ENCODE data around the gene LLPH.
"Not testable (repeated sequence)": the region's sequence is repeated elsewhere in the genome, so short reads cannot be mapped to it uniquely, and the experiment has no call there.

The LLPH gene

DNA sequence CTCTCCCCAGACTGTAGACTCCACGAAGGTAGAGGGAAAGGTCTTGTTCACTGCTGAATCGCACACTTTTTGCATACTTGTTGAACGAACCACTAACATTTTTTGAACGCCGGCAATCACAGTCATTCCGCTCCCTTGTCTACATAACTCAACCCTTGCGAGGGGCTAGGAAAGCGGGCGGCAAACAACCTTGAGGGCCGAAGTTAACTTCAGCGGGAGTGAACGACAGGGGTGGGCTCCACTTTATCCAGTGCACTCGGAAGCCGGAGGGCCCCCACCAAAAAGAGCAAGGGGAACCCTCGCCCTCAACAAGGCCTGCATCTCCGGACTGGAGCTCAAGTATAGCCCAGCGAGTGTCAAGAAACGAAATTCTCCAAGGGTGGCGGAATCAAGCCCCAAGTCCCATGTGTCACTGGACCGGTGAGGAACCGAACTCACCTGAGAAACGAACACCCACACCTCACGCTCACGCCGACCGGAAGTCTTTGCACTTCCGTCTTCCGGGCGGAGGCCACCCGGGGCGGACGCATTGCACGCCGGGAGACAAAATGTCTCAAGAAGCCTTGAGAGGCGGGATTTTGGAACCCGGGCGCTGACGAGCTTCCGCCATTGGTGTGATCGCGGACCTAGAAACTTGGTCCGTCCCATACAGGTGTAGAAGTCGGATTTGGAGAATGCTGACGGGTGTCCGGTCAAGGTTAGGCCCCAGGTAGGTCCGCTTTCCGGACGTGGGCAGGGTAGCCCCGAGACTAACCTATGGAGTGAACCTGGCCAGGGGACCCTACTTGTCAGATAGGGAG is at the start of gene LLPH:
Gene LLPH (minus strand): TSS at position 484 of the 800 bp plus-strand sequence. CDS start 1,644 bp downstream, outside the sequence.
- DNase-seq (ENCODE audit: low read depth in 2 of 2): peak; percentile 67 to 78

DNA sequence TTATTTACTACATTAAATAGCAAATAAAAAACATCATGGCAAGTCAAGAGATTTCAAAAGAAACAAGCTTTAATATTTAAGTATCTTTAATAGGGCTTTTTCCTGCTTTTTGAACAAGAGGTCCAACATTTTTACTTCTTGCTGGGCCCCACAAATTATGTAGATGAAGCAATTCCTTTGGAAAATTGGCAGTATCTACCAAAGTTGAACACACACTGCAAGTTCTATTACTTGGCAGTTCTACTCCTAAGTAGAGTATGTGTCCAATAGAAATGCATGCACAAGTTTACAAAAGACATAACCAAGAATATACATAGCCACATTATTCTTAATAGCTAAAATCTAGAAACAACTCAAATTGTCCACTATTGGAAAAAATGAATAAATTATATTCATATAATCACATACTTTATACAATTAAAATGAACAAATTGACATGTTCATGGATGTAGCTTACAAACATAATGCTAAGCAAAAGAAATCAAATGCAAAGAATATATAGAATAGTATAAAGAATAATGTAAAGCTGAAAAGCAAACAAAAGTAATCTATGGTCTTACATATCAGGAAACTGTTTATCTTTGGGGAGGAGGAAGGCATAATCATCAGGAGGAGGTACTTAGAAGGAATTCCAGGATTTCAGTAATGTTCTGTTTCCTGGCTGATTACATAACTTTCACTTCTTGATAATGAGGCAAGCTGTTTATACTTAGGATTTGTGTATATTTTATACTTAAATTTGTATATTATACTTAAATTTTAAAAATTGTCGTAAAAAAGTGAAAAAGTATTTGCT is 45.8 kb upstream of the LLPH start:
- DNase-seq (ENCODE audit: low read depth in 2 of 2): no peak

DNA sequence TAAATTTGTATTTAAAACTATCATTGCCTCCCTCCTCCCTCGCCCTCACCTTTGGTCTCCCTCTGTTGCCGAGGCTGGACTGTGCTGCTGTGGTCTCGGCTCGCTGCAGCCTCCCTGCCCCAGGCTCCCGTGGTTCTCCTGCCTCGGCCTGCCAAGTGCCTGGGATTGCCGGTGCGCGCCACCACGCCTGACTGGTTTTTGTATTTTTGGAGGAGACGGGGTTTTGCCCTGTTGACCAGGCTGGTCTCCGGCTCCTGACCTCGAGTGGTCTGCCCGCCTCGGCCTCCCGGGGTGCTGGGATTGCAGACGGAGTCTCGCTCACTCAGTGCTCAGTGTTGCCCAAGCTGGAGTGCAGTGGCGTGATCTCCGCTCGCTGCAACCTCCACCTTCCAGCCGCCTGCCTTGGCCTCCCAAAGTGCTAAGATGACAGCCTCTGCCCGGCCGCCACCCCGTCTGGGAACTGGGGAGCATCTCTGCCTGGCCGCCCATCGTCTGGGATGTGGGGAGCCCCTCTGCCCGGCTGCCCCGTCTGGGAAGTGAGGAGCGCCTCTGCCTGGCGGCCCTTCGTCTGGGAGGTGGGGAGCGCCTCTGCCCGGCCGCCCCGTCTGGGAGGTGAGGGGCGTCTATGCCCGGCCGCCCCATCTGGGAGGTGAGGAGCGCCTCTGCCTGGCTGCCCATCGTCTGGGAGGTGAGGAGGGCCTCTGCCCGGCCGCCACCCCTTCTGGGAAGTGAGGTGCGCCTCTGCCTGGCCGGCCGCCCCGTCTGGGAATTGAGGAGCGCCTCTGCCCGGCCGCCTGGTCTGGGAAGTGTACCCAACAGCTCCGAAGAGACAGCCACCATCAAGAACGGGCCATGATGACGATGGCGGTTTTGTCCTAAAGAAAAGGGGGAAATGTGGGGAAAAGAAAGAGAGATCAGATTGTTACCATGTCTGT is 44.1 kb upstream of the LLPH start:
- not testable (repeated sequence) for DNase-seq (ENCODE audit: low read depth in 2 of 2)

DNA sequence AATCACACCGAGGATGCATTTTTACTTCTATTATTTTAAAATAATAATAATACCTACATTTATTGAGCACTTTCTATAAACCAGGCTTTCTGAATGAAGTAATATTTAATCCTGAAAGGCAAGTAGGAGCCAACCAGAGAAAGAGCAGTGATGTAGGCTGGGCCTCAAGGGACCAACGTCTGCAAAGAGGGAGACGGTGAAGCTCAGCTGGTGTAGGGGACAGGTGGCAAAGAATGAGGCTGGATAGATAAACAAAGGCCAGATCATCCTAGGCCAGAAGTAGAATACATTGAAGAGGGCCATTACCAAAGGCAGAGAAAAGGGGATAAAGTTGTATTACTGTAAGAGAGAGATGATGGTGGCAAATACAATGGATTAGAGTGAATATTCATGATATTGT is 40.1 kb upstream of the LLPH start:
- DNase-seq (ENCODE audit: low read depth in 2 of 2): no peak

DNA sequence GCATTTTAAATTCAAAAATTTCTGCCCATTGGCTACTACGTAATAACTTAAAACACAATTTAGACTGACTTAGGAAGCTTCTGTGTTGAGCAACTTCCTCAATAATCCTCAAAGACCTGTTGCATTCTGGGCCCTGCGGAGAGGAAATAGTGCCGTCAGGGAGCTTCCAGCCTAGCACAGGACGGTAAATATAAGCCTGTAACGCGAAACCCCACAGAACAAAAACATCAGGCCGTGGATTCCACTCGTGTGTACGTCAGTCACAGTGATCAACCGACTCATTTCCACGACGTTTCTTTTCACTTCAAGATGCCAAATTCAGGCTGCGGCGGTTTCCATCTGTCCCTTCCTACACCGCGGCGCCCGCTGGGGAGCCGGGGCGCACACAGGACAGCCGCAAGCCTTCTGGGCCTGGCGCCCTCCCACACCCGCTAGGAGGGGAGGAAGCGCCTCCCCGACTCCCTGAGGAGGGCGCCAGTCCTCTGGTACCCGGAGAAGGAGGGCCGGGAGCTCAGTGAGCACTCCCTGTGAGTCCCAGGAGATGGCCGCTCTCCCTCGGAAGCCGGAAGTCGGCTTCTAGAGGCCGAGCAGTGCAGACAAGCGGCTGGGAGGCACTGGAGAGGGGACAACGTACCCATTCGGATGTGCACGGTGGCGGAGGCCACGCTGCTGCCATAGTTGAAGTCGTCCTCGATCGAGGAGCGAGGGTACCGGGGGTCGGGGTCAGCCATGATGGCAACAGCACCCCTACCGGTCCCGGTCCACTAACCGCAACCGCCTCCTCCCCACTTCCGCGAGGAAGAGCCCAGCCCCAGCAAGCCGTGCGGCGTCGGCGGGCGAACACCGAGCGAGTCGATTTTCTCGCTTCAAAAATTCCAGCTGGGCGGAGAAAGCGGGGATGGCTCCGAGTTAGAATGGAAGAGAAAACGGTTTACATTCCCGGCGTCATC is 38.9 kb upstream of the LLPH start, which contains the start of gene TMBIM4:
Gene TMBIM4 (minus strand): TSS at position 776 of the 950 bp plus-strand sequence. CDS start 45 bp downstream, at position 731.
- peak; percentile 44 to 68 for DNase-seq (ENCODE audit: low read depth in 2 of 2)

DNA sequence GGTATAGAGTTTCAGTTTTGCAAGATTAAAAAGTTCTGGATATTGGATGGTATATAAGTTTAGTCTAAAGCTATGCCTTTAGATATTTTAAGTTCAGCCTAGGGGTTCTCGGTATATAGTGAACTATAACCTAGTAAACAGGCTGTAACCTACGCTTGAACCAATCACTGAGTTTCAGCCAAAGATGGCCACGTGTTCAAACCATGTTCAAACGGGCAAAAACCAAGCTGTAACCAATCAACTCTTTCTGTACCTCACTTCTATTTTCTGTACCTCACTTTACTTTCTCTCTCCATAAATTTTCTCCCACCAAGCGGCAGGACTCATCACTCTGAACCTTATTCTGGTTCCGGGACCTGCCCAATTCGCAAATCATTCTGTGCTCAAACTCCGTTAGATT is 37.9 kb upstream of the LLPH start:
- no peak for DNase-seq (ENCODE audit: low read depth in 2 of 2)

DNA sequence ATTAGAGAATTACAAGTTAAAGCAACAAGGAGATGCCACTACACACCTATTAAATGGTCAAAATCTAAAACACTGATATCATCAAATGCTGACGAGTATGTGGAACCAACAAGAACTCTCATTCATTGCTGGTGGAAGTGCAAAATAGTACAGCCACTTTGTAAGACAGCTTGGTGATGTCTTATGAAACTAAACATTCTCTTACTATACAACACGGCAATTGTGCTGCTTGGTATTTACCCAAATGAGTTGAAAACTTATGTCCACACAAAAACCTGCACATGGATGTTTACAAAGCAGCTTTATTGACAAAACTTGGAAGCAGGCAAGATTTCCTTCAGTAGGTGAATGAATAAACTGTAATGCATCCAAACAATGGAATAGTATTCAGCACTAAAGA is 36.0 kb upstream of the LLPH start:
- no peak for DNase-seq (ENCODE audit: low read depth in 2 of 2)

DNA sequence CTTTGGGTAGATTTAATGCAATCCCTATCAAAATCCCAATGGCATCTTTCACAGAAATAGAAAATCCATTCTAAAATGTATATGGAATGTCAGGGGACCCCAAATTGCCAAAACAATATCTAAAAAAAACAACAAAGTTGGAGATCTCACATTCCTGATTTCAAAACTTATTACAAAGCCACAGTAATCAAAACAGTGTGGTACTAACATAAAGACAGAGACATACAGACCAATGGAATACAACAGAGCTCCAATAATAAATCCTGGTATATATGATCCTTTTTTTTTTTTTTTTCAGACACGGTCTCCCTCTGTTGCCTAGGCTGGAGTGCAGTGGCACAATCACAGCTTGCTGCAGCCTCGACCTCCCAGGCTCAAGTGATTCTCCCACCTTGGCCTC is 34.6 kb upstream of the LLPH start:
- no peak for DNase-seq (ENCODE audit: low read depth in 2 of 2)

DNA sequence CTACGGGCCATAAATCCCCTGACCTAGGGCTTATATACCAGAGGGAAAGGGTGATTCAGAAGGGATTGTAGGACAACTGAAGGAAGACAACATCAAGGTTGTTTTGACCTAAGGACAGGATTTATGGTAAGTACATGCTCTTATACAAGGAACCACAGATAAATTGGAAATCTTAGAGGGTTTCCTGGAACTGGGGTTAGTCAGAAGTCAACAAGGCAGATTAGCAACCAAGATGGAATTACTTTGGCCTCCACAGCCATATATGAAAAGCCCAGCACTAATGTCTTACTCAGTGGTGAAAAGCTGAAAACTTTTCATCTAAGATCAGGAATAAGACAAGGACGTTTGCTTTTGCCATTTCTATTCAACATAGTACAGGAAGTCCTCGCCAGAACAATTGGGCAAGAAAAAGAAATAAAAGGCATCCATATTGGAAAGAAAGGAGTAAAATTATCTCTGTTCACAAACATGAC is 33.8 kb upstream of the LLPH start:
- no peak for DNase-seq (ENCODE audit: low read depth in 2 of 2)

DNA sequence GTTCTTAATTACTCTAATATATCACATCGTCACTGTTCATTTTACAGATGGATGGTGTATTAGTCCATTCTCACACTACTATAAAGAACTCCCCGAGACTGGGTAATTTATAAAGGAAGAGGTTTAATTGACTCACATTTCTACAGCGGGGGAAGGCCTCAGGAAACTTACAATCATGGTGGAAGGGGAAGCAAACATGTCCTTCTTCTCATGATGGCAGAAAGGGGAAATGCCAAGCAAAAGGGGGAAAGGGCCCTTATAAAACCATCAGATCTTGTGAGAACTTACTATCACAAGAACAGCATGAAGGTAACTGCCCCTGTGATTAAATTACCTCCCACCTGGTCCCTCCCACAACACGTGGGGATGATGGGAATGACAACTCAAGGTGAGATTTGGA is 32.7 kb upstream of the LLPH start:
- DNase-seq (ENCODE audit: low read depth in 2 of 2): no peak

DNA sequence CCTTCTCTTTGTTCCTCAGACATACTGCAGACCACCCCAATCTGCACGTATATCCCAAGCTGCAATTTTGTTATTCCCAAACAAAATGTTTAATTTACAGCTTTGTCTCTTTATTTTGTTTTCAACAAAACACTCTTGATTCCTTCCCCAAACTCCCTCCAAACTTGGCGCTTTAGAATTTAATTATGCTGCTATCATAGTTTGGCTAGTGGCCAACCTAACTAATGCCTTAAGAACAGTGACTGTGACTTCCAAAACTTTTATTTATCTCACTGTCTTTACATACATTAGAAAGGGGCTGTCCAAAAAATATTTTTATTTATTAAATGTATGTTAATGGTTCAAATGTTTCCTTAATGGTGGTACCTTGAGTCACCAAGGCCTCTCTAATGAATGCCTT is 32.2 kb upstream of the LLPH start:
- no peak for DNase-seq (ENCODE audit: low read depth in 2 of 2)

DNA sequence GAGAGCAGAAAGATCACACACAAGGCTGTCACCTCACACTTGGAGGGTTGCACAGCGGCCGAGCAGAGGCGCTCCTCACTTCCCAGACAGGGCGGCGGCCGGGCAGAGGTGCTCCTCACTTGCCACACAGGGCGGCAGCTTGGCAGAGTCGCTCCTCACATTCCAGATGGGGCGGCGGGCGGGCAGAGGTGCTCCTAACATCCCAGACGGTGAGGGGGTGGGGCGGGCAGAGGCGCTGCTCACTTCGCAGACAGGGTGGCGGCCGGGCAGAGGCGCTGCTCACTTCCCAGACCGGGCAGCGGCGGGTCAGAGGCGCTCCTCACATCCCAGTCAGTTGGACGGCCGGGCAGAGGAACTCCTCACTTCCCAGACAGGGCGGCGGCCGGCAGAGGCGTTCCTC is 30.2 kb upstream of the LLPH start:
- no peak for DNase-seq (ENCODE audit: low read depth in 2 of 2)

DNA sequence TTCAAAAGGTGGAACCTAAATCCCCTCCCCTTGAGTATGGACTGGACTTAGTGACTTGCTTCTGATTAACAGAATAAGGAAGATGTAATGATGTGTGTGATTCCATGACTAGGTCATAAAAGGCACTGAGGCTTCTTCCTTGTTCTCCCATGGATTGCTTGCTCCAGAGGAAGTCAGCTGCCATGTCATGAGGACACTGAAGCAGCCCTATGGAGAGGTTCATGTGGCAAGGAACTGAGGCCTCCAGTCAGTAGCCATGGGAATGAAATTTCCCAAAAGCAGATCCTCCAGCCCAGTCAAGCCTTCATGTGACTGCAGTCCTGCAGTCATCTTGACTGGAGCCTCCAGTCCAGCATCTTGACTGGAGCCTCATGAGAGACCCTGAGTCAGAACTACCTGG is 28.6 kb upstream of the LLPH start:
- no peak for DNase-seq (ENCODE audit: low read depth in 2 of 2)

DNA sequence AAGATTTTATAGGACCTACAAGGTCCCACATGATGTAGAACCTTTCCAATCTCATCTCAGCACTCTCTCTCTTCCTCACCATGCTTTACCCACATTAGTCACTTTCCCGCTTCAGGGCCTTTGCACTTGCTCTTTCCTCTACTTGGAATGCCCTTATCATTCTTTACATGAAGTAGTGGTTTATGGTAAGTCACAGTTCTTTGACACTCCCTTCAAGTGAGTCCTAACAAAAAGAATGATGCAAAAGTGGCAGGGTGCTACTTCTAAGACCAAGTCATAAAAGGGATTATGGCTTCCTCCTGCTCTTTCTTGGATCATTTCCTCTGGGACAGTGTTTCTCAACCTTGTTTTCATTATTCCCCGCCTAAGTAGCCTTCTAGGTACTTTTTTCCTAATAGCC is 26.1 kb upstream of the LLPH start:
- no peak for DNase-seq (ENCODE audit: low read depth in 2 of 2)

DNA sequence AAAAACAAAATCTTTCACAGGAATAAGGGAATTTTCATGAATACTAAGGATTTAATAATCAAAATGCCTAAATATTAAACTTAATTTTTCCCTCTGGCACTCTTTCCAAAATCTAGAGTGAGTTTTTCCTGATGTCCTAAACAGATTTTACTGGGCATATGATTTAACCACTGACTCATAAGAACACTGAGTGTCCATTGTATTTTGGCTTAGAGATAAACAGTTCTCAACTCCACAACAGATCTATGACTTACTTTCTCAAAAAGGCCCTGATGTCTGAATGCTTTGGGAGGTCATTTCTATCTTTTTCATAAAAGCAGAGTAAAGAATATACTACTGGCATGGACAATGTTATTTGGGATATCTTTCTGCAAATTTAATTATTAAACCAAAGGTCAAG is 24.2 kb upstream of the LLPH start:
- no peak for DNase-seq (ENCODE audit: low read depth in 2 of 2)

DNA sequence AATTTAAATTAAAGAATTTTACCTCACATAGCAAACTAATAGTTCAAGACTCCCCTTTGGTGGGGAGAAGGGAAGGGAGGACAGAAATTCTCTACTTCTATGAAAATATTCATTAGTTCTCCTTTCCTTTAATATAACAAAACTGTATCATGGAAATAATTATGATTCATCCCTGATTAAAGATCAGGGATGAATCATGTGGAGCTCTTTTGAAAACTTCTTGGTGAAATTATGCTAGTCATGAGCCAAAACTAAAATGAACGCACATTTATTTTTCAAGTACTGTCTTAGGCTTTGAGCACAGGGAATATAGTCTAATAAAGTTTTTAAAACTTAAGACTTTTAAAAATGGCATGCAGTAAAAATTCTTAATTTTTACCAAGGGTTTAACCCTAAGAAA is 22.2 kb upstream of the LLPH start:
- no peak for DNase-seq (ENCODE audit: low read depth in 2 of 2)

DNA sequence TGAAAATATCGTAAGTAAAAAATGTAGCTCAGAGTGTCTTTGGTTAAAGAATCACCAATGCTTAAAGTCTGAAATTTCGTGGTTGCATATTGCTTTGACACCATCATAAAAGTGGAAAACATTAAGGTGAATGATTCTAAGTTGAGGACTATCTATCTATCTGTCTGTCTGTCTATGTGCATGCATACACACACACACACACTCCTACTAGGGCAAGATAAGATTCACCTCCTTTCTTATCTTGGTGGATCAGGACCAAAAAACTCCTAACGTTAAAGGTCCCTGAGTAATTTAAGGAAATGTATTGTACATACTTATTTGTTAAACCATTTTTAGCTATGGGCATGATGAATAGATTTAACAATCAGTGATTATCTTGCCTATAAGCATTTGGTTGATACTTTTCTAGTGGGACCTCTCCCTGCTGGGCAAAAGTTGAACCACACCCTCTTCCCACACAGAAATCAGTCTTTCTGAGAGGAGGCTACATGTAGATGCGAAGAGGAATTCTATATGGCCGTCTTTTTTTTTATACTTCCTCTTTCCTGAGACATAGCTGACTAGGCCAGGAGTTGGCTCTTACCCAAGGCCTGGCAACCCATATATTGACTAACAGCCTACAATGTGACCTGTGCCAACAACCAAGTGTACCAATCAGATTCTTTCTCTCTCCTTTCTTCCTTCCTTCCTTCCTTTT is 19.3 kb upstream of the LLPH start:
- no peak for DNase-seq (ENCODE audit: low read depth in 2 of 2)

DNA sequence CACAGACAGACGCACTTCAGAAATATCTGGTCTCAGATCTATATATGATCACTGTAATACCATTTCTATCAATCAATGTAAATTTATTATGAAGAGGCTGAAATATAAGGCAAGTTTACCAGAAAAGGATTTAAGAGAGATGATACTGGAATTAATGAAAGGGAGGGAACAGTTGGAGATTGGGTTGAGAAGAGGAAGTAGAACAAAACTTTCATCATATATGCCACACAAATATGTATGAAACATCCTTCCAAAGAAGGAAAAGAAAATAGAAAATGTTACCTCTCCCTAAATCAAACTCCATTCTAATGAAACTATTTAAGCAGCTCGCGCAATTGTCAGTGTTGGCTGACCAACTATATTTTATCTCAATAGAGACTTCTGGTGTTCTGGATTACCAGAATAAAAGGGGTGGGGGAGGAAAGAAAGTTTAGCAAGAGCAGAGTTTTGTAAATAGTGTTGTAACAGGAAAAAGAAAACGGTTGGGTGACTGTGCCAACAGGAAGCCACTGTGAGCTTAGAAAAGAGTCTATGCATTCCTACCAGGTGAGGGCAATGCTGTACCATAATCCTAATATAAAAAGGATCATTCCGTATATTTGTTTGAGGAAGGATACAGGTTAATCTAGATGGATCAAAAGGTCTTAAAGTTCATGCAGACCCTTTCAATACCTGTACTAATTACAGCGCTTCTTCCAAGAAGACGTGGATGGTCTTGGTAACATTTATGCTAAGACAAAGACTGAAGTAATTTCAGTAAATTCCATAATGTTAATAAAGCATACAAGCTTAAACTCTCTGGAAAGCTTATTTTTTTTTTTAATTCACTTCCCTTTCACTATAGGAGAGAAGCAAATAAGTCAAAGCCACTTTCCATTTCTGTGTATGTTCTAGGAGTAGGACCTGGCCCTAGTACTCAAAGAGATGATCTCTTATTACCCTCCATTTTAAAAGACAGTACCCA is 14.5 kb upstream of the LLPH start:
- DNase-seq (ENCODE audit: low read depth in 2 of 2): no peak

DNA sequence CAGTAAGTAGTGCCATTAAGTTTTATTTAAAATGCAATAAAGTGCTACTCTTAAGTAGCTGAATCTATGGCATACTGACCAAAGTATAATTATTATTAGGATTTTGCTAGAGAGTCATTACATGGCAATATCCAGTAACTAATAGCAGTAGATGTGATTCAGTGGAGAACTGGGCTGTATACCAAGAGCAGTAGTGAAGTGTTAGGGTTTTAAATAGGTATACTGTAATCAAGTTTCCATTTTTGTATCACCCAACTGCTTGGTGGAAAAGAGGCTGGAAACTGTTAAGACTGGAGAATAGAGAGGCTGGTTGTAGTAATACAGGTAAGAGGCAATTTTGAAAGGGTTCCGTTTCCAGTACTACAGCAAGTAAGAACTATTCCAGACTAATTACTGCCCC is 13.3 kb upstream of the LLPH start:
- no peak for DNase-seq (ENCODE audit: low read depth in 2 of 2)
